Peyer's patch (tissue), 4 donors: Measurements from ENCODE around the gene ZNF420. TPM values are rescaled to one million over a fixed set of nuclear protein-coding genes. Genes with fewer than 3 reads are reported as not detected.

Source experiments
- DNase-seq, 3 donors: peaks; one replicate each; pipeline ENCODE4 v3.0.0-alpha.2; 2017 to 2019
- H3K27ac ChIP-seq, 4 donors: fragments of 200-600 bp; sonication (generic); one replicate each; pipeline ENCODE4 v1.5.1; 2016 to 2019
- H3K27me3 ChIP-seq, 2 donors: fragments of 200-600 bp; sonication (generic); one replicate each; pipeline ENCODE4 v1.5.1; 2019
- H3K36me3 ChIP-seq, 3 donors: fragments of 200-600 bp; sonication (generic); one replicate each; pipeline ENCODE4 v1.5.1; 2016 to 2019
- H3K4me1 ChIP-seq, 4 donors: fragments of 200-600 bp; sonication (generic); one replicate each; pipeline ENCODE4 v1.5.1; 2016 to 2019
- H3K4me3 ChIP-seq, 4 donors: fragments of 200-600 bp; sonication (generic); 1 replicate in 3 of 4; 2 replicates in 1 of 4; pipeline ENCODE4 v1.5.1; 2016 to 2019; ENCODE audit warnings: mild to moderate bottlenecking in 1 of 4
- H3K9me3 ChIP-seq, 4 donors: fragments of 200-600 bp; sonication (generic); one replicate each; pipeline ENCODE4 v1.5.1; 2016 to 2019; ENCODE audit warnings: mild to moderate bottlenecking in 1 of 4
- POLR2A ChIP-seq, 2 donors: fragments of 450-650 bp; IDR thresholded peaks; one replicate each; pipeline ENCODE4 v1.5.1; 2017; ENCODE audit warnings: antibody characterized with exemption in 2 of 2, mild to moderate bottlenecking in 2 of 2, moderate library complexity in 2 of 2
- total RNA-seq, 4 donors: library from RNA; depleted of rRNA; stranded (reverse); fragments of >200 nt; gene quantifications; one replicate each; pipeline ENCODE4 v1.1.0, GENCODE V29; 2016
- TF ChIP-seq, protein P1 (sequence below), 6 experiments: fragments of 450-650 bp in 4 of 6; fragments of 200-600 bp in 2 of 6; sonication (generic) in 1 of 6; IDR thresholded peaks; one replicate each; pipeline ENCODE4 v1.5.1; 2017 to 2019; ENCODE audit warnings: antibody characterized with exemption in 6 of 6, mild to moderate bottlenecking in 3 of 6, moderate library complexity in 1 of 6

The ZNF420 gene
- total RNA-seq, 4 donors from 2014 or later, result 1.9 to 17.3 (median 9.0) TPM

- Histone ChIP-seq H3K27ac (no peak overlapping the region), H3K4me1 (no peaks in the 10 kb centered on the region), H3K4me3 (no peak overlapping the region), H3K27me3 (no peaks in the 10 kb centered on the region), H3K9me3 (peaks cover 0 to 83% (median 16%) of the 10 kb centered on the region in 4 donors), H3K36me3 (peaks cover 0 to 86% (median 6%) of the 10 kb centered on the region in 3 donors)
- no peak for DNase-seq
- TF ChIP-seq POLR2A (IDR thresholded peaks at IDR 0.05), result no peak
- TF ChIP-seq, protein P1, sequence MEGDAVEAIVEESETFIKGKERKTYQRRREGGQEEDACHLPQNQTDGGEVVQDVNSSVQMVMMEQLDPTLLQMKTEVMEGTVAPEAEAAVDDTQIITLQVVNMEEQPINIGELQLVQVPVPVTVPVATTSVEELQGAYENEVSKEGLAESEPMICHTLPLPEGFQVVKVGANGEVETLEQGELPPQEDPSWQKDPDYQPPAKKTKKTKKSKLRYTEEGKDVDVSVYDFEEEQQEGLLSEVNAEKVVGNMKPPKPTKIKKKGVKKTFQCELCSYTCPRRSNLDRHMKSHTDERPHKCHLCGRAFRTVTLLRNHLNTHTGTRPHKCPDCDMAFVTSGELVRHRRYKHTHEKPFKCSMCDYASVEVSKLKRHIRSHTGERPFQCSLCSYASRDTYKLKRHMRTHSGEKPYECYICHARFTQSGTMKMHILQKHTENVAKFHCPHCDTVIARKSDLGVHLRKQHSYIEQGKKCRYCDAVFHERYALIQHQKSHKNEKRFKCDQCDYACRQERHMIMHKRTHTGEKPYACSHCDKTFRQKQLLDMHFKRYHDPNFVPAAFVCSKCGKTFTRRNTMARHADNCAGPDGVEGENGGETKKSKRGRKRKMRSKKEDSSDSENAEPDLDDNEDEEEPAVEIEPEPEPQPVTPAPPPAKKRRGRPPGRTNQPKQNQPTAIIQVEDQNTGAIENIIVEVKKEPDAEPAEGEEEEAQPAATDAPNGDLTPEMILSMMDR (IDR thresholded peaks at IDR 0.05), result no peak
Measured at GRCh38 chr19:37160153-37160552, 81.9 kb downstream of the ZNF420 start.

DNA sequence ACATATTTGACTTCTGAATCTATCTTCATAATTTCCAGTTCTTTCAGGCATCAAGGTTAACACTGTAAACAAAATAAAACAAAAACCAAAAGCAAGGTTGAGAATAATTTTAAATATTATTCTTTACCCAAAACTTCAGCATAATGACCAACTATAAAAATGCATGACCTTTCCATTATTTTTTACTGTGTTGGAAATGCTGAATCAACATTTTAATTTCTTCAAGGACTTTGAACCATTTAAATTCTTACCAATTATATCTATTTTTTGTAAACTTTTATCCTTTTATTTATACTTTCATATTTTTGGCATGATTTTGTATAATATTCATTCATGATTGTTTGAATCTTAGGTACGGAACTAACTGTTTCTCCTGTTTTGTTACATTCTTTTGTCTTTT lies 87.4 kb downstream of the ZNF420 start:
- Histone ChIP-seq H3K4me1 (no peaks in the 10 kb centered on the region), H3K36me3 (peaks cover 0 to 86% (median 7%) of the 10 kb centered on the region in 3 donors), H3K4me3 (no peak overlapping the region), H3K27ac (no peak overlapping the region), H3K9me3 (peaks cover 0 to 55% (median 5%) of the 10 kb centered on the region in 4 donors), H3K27me3 (no peaks in the 10 kb centered on the region)
- TF ChIP-seq, protein P1 (IDR thresholded peaks at IDR 0.05), result no peak
- TF ChIP-seq POLR2A (IDR thresholded peaks at IDR 0.05), result no peak
- DNase-seq, result no peak

DNA sequence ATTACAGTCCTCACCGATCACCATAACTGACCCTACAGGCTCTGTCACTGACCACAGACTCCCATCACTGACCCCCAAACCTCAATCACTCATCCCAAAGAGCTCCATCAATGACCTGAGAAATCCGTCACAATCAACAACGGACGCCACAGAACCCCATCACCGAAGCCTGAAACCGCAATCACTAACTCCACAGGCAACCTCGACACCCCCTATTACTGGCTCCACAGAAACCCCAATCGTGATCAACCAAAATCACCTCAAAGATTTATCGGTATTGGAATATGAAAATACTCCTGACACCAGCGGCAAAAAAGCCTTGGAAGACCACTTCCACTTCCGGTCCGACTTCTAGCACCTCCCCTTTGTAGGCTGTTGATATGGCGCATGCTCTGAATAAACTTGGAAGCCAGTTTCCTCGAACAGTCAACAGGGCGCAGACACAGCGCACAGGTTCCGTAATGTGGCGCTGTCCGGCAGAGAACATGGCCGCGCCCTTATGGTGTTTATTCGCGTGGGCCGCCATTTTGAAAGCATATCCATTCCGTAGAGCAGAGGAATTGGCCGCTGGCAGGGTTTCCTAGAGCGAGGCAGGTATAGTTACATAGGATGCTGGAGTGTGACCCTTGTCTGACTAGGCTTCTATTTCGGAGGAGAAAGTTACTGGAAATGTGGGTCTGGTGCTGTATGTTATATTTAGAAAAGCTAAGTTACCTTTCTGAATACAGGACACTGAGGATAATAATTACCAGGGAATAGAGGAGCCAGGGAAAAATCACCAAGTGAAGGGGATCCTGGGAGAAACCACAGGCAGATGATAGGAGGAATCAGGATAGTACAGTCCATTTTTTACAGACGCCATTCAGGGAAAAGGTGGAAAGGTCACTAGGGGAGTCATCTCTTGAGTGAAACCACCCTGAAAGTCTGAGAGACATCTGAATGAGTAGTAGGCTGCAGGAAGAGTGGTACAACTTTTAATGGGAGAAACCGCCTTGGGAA lies 94.4 kb downstream of the ZNF420 start, which contains the start of gene ZNF585A:
Gene ZNF585A, minus strand, starts transcription at position 328 of the 999 bp plus-strand sequence. CDS start 2,785 bp downstream, outside the sequence.
- H3K4me1 ChIP-seq, result no peaks in the 10 kb centered on the region
- DNase-seq, result peak; percentile 89 to 97 (median 90)
- peak in 1 of 2 donors; percentile 27 for TF ChIP-seq POLR2A (IDR thresholded peaks at IDR 0.05)
- TF ChIP-seq, protein P1 (IDR thresholded peaks at IDR 0.05), result peak in 4 of 6 experiments; percentile 14 to 44 (median 24)
- H3K9me3 ChIP-seq, result peaks cover 0 to 12% (median 0%) of the 10 kb centered on the region in 4 donors
- H3K4me3 ChIP-seq, result peak within 1 kb of the TSS; percentile 51 to 80 (median 57)
- H3K27ac ChIP-seq, result peak within 1 kb of the TSS; percentile 51 to 83 (median 66)
- H3K27me3 ChIP-seq, result no peaks in the 10 kb centered on the region
- peaks cover 0 to 23% (median 7%) of the 10 kb centered on the region in 3 donors for H3K36me3 ChIP-seq

Other genes starting within 250 kb of the ZNF420 start
- gene ZNF790, start 240.0 kb upstream of the ZNF420 start, total RNA-seq, result 1 to 10 TPM; 3.2 to 6.6 (median 4.4) TPM
- 10 to 100 TPM in 1 of 4 donors, 1 to 10 TPM in 3; 3.0 to 19.8 (median 3.7) TPM for gene ZNF345, start 227.6 kb upstream of the ZNF420 start, total RNA-seq
- 1 to 10 TPM; 1.1 to 2.0 (median 1.8) TPM for gene ZNF829, start 162.1 kb upstream of the ZNF420 start, total RNA-seq
- gene ZNF568, start 162.1 kb upstream of the ZNF420 start, total RNA-seq, result 10 to 100 TPM in 1 of 4 donors, 1 to 10 TPM in 3; 2.7 to 17.3 (median 3.7) TPM
- 10 to 100 TPM in 1 of 4 donors, 1 to 10 TPM in 3; 4.1 to 27.5 (median 6.7) TPM for gene ZNF585A, start 94.3 kb downstream of the ZNF420 start, total RNA-seq
- gene ZNF585B, start 132.1 kb downstream of the ZNF420 start, total RNA-seq, result 10 to 100 TPM; 21.1 to 28.1 (median 24.3) TPM
- gene ZNF383, start 139.8 kb downstream of the ZNF420 start, total RNA-seq, result 10 to 100 TPM in 3 of 4 donors, 1 to 10 TPM in 1; 7.4 to 23.1 (median 12.1) TPM